OCI-LY7 (cell line): ENCODE results near the gene NDUFS3. TPM values are rescaled to one million over a fixed set of nuclear protein-coding genes. Genes with fewer than 3 reads are reported as not detected.
"Not testable (repeated sequence)": the region's sequence is repeated elsewhere in the genome, so short reads cannot be mapped to it uniquely, and the experiment has no call there.

Source experiments
- BruUV-seq: library from RNA; stranded (reverse); fragments of 400-500 nt; replicated peaks from 2 replicates; lab custom pipeline; 2021; lab: Mats Ljungman, UMichigan
- CTCF ChIA-PET: fragments of 300-600 bp; sonication (Branson Sonifier 250); formaldehyde crosslinking; loops from one replicate; lab custom pipeline; 2022; ENCODE audit warnings: antibody characterized with exemption; ENCODE audit not compliant: unreplicated experiment; lab: Charles Lee
- POLR2A ChIA-PET: fragments of 300-600 bp; sonication (Branson Sonifier 250); formaldehyde crosslinking; loops from one replicate; lab custom pipeline; 2022; ENCODE audit warnings: antibody characterized with exemption; lab: Charles Lee
- DNase-seq: peaks from one replicate; pipeline ENCODE4 v3.0.0-alpha.2; 2015; ENCODE audit warnings: low spot score
- H2AFZ ChIP-seq: fragments of 200-600 bp; sonication (generic), shearing (Covaris generic); 2 replicates; pipeline ENCODE4 v1.6.1; 2014; ENCODE audit warnings: mild to moderate bottlenecking, antibody characterized with exemption, low read length, moderate library complexity
- H3K27ac ChIP-seq: fragments of 200-600 bp; sonication (generic); 2 replicates; pipeline ENCODE4 v1.5.1; 2014; ENCODE audit warnings: mixed run types, low read depth, mild to moderate bottlenecking, moderate library complexity, low read length, inconsistent platforms; ENCODE audit not compliant: poor library complexity, severe bottlenecking
- H3K36me3 ChIP-seq: fragments of 200-600 bp; sonication (generic); 2 replicates; pipeline ENCODE4 v1.6.1; 2014; ENCODE audit warnings: mild to moderate bottlenecking, antibody characterized with exemption, low read length, moderate library complexity, mixed read lengths; ENCODE audit not compliant: insufficient read depth
- H3K4me1 ChIP-seq: fragments of 200-600 bp; sonication (generic); 2 replicates; pipeline ENCODE4 v1.5.1; 2014; ENCODE audit warnings: mild to moderate bottlenecking, low read length; ENCODE audit not compliant: insufficient read depth, poor library complexity, severe bottlenecking
- H3K4me2 ChIP-seq: fragments of 200-600 bp; sonication (generic); 2 replicates; pipeline ENCODE4 v1.6.1; 2014; ENCODE audit warnings: mild to moderate bottlenecking, low read length
- H3K4me3 ChIP-seq: fragments of 200-600 bp; sonication (generic); 2 replicates; pipeline ENCODE4 v1.5.1; 2014; ENCODE audit warnings: mild to moderate bottlenecking, low read depth, low read length; ENCODE audit not compliant: poor library complexity, severe bottlenecking
- H3K79me2 ChIP-seq: fragments of 200-600 bp; sonication (generic); 2 replicates; pipeline ENCODE4 v1.6.1; 2016; ENCODE audit warnings: low read depth, mild to moderate bottlenecking, low read length, moderate library complexity, mixed read lengths; ENCODE audit not compliant: insufficient read depth
- H3K9me2 ChIP-seq: fragments of 200-600 bp; sonication (generic); 2 replicates; pipeline ENCODE4 v1.6.1; 2016; ENCODE audit warnings: mild to moderate bottlenecking, low read length, mixed read lengths; ENCODE audit not compliant: insufficient read depth
- H3K9me3 ChIP-seq: fragments of 200-600 bp; sonication (generic); 2 replicates; pipeline ENCODE4 v1.6.1; 2014; ENCODE audit warnings: mild to moderate bottlenecking, mixed run types, low read length, mixed read lengths
- H4K20me1 ChIP-seq: fragments of 200-600 bp; sonication (generic); 2 replicates; pipeline ENCODE4 v1.6.1; 2014; ENCODE audit warnings: mild to moderate bottlenecking, antibody characterized with exemption, low read length, moderate library complexity, mixed read lengths; ENCODE audit not compliant: insufficient read depth
- CTCF ChIP-seq: fragments of 200-600 bp; sonication (generic); conservative IDR thresholded peaks from 2 replicates; pipeline ENCODE4 v1.5.1; 2014; ENCODE audit warnings: mild to moderate bottlenecking, antibody characterized with exemption, low read length, moderate library complexity, mixed read lengths
- EZH2phosphoT487 ChIP-seq: fragments of 200-600 bp; sonication (generic); IDR thresholded peaks from 2 replicates; pipeline ENCODE4 v1.6.1; 2018; ENCODE audit warnings: low read depth, borderline replicate concordance, mild to moderate bottlenecking, mixed run types, antibody characterized with exemption, low read length, moderate library complexity, mixed read lengths
- intact Hi-C: fragments of 100-400 bp; cut with micrococcal nuclease; formaldehyde crosslinking; loops from one replicate; pipeline ENCODE4 v1.10.0; 2022; ENCODE audit not compliant: unreplicated experiment
- total RNA-seq, 2 experiments: library from RNA; depleted of rRNA in 1 of 2; stranded (reverse); fragments of >200 nt in 1 of 2; shearing (Covaris generic) in 1 of 2; gene quantifications; 2 replicates each; pipeline ENCODE4 v1.2.3, GENCODE V29; 2014 to 2022

Gene NDUFS3
- total RNA-seq, 2 experiments from 2014 or later: 73.9 to 135 TPM

GRCh38 chr11:47558695-47559094 lies 20.2 kb upstream of the NDUFS3 start:
- no peak overlapping the region for H3K27ac ChIP-seq
- no peak overlapping the region for H2AFZ ChIP-seq
- H3K79me2 ChIP-seq: no peaks in the 10 kb centered on the region
- intact Hi-C loops: no loop called here
- no peak for TF ChIP-seq EZH2phosphoT487
- no peak for TF ChIP-seq CTCF
- H3K4me1 ChIP-seq: peaks cover 5% of the 10 kb centered on the region
- ChIA-PET POLR2A (interaction anchor here (0.5 to 0.9 kb wide), 3 partner anchors 8 to 26 kb away, joined by 3 read pairs; no protein-coding TSS in a partner anchor), CTCF (no interaction called here)
- no peaks in the 10 kb centered on the region for H4K20me1 ChIP-seq
- no peak for DNase-seq
- H3K4me2 ChIP-seq: no peak overlapping the region
- no peaks in the 10 kb centered on the region for H3K9me2 ChIP-seq
- BruUV-seq: no TSS peak
- no peak overlapping the region for H3K4me3 ChIP-seq
- no peaks in the 10 kb centered on the region for H3K9me3 ChIP-seq
- H3K36me3 ChIP-seq: no peaks in the 10 kb centered on the region

- DNase-seq: no peak
- ChIA-PET CTCF (no interaction called here), POLR2A (interaction anchor here (0.6 kb wide), 1 partner anchor 502 kb away, joined by 4 read pairs; no protein-coding TSS in a partner anchor)
- Histone ChIP-seq H2AFZ (no peak overlapping the region), H3K9me2 (no peaks in the 10 kb centered on the region), H3K27ac (no peak overlapping the region), H4K20me1 (no peaks in the 10 kb centered on the region), H3K4me3 (no peak overlapping the region), H3K36me3 (no peaks in the 10 kb centered on the region), H3K4me1 (peaks cover 7% of the 10 kb centered on the region), H3K4me2 (no peak overlapping the region), H3K79me2 (no peaks in the 10 kb centered on the region), H3K9me3 (no peaks in the 10 kb centered on the region)
- TSS peak; percentile 40 for BruUV-seq
- intact Hi-C loops: no loop called here
- TF ChIP-seq EZH2phosphoT487: no peak
- TF ChIP-seq CTCF: no peak
Measured at GRCh38 chr11:47560426-47560825, 18.4 kb upstream of the NDUFS3 start.

GRCh38 chr11:47562393-47562792 lies 16.5 kb upstream of the NDUFS3 start:
- H3K27ac ChIP-seq, H3K9me3 ChIP-seq, H3K79me2 ChIP-seq, BruUV-seq, H3K4me3 ChIP-seq, H4K20me1 ChIP-seq, DNase-seq, H3K36me3 ChIP-seq, CTCF ChIA-PET, H3K9me2 ChIP-seq, H2AFZ ChIP-seq, intact Hi-C loops, H3K4me1 ChIP-seq, H3K4me2 ChIP-seq: not testable (repeated sequence)
- POLR2A ChIA-PET: interaction anchor here (0.5 to 0.7 kb wide), 3 partner anchors 50 to 102 kb away, joined by 3 to 4 read pairs (median 3); no protein-coding TSS in a partner anchor

- H3K4me3 ChIP-seq, intact Hi-C loops: not testable (repeated sequence)
- CTCF ChIA-PET: interaction anchor here (1.0 kb wide), 1 partner anchor 8 kb away, joined by 3 read pairs; no protein-coding TSS in a partner anchor
Measured at GRCh38 chr11:47564366-47564765, 14.5 kb upstream of the NDUFS3 start.

More at GRCh38 chr11:47564366-47564765, 14.5 kb upstream of the NDUFS3 start:
- not testable (repeated sequence) for BruUV-seq, DNase-seq, H3K27ac ChIP-seq, H3K9me3 ChIP-seq, H4K20me1 ChIP-seq, H3K36me3 ChIP-seq, H3K4me1 ChIP-seq, H3K9me2 ChIP-seq, H3K4me2 ChIP-seq, H2AFZ ChIP-seq, H3K79me2 ChIP-seq
- POLR2A ChIA-PET: interaction anchor here (0.8 to 1.2 kb wide), 6 partner anchors 8 to 39 kb away, joined by 3 to 11 read pairs (median 4); partner anchors contain the start of genes KBTBD4 and NDUFS3
